H9 (cell line): ENCODE results near the gene SF3A2. TPM values are rescaled to one million over a fixed set of nuclear protein-coding genes. Genes with fewer than 3 reads are reported as not detected.

Experiments
- DNase-seq: peaks from one replicate; pipeline ENCODE4 v3.0.0-alpha.2; 2017
- H2AFZ ChIP-seq: one replicate; pipeline ENCODE4 v1.6.1; 2013; ENCODE audit warnings: mild to moderate bottlenecking, low read length, control low read depth, moderate library complexity
- H2AK5ac ChIP-seq: 2 replicates; pipeline ENCODE4 v1.6.1; 2013; ENCODE audit warnings: low read length, control low read depth, mixed read lengths; ENCODE audit not compliant: insufficient read length
- H2BK120ac ChIP-seq: one replicate; pipeline ENCODE4 v1.6.1; 2013; ENCODE audit warnings: low read depth, mild to moderate bottlenecking, low read length, control low read depth, inconsistent platforms; ENCODE audit not compliant: poor library complexity, severe bottlenecking
- H2BK12ac ChIP-seq: 2 replicates; pipeline ENCODE4 v1.6.1; 2013; ENCODE audit warnings: low read length, control low read depth, mixed read lengths, low read depth; ENCODE audit not compliant: insufficient read length
- H2BK15ac ChIP-seq: 2 replicates; pipeline ENCODE4 v1.6.1; 2013; ENCODE audit warnings: low read depth, low read length, control low read depth
- H2BK20ac ChIP-seq: one replicate; pipeline ENCODE4 v1.6.1; 2013; ENCODE audit warnings: low read depth, mild to moderate bottlenecking, low read length, control low read depth, inconsistent platforms; ENCODE audit not compliant: poor library complexity, severe bottlenecking
- H2BK5ac ChIP-seq: 2 replicates; pipeline ENCODE4 v1.6.1; 2013; ENCODE audit warnings: low read length, control low read depth, mixed read lengths; ENCODE audit not compliant: insufficient read length
- H3K14ac ChIP-seq: 2 replicates; pipeline ENCODE4 v1.6.1; 2013; ENCODE audit warnings: low read length, control low read depth; ENCODE audit not compliant: insufficient read depth
- H3K18ac ChIP-seq: 2 replicates; pipeline ENCODE4 v1.6.1; 2013; ENCODE audit warnings: low read depth, mild to moderate bottlenecking, mixed read lengths, low read length, control low read depth; ENCODE audit not compliant: insufficient read length
- H3K23ac ChIP-seq: 2 replicates; pipeline ENCODE4 v1.6.1; 2013; ENCODE audit warnings: low read length, control low read depth, mixed read lengths, low read depth; ENCODE audit not compliant: insufficient read length
- H3K23me2 ChIP-seq: 2 replicates; pipeline ENCODE4 v1.6.1; 2013; ENCODE audit warnings: low read depth, mild to moderate bottlenecking, mixed read lengths, low read length, control low read depth; ENCODE audit not compliant: insufficient read length, poor library complexity, severe bottlenecking
- H3K27ac ChIP-seq: 2 replicates; pipeline ENCODE4 v1.5.1; 2013; ENCODE audit warnings: low read length, control low read depth, mixed read lengths, low read depth; ENCODE audit not compliant: insufficient read length
- H3K27me3 ChIP-seq: 2 replicates; pipeline ENCODE4 v1.6.1; 2013; ENCODE audit warnings: low read length, control low read depth, inconsistent platforms; ENCODE audit not compliant: insufficient read depth
- H3K4ac ChIP-seq: 2 replicates; pipeline ENCODE4 v1.6.1; 2013; ENCODE audit warnings: low read depth, mild to moderate bottlenecking, control low read depth, inconsistent platforms, low read length, moderate library complexity
- H3K4me1 ChIP-seq: 2 replicates; pipeline ENCODE4 v1.6.1; 2013; ENCODE audit warnings: low read length, control low read depth, inconsistent platforms; ENCODE audit not compliant: insufficient read depth
- H3K4me2 ChIP-seq: 2 replicates; pipeline ENCODE4 v1.6.1; 2013; ENCODE audit warnings: low read length, control low read depth, mixed read lengths; ENCODE audit not compliant: insufficient read length, insufficient read depth
- H3K56ac ChIP-seq: 2 replicates; pipeline ENCODE4 v1.6.1; 2013; ENCODE audit warnings: low read depth, mild to moderate bottlenecking, mixed read lengths, low read length, control low read depth; ENCODE audit not compliant: insufficient read length
- H3K79me1 ChIP-seq: 2 replicates; pipeline ENCODE4 v1.6.1; 2013; ENCODE audit warnings: low read depth, mild to moderate bottlenecking, moderate library complexity, low read length, control low read depth, inconsistent platforms; ENCODE audit not compliant: insufficient read depth, poor library complexity, severe bottlenecking
- H3K79me2 ChIP-seq: 2 replicates; pipeline ENCODE4 v1.6.1; 2013; ENCODE audit warnings: low read length, control low read depth, inconsistent platforms; ENCODE audit not compliant: insufficient read depth
- H3K9ac ChIP-seq: 2 replicates; pipeline ENCODE4 v1.6.1; 2013; ENCODE audit warnings: low read length, control low read depth, mixed read lengths; ENCODE audit not compliant: insufficient read length; ENCODE audit errors: extremely low read depth
- H3K9me3 ChIP-seq: one replicate; pipeline ENCODE4 v1.6.1; 2013; ENCODE audit warnings: low read depth, low read length, inconsistent platforms; ENCODE audit not compliant: control insufficient read depth
- H3T11ph ChIP-seq: one replicate; pipeline ENCODE4 v1.6.1; 2013; ENCODE audit warnings: mild to moderate bottlenecking, low read length, control low read depth, inconsistent platforms
- H4K20me1 ChIP-seq: one replicate; pipeline ENCODE4 v1.6.1; 2013; ENCODE audit not compliant: control insufficient read depth, insufficient read length, insufficient read depth
- H4K5ac ChIP-seq: 2 replicates; pipeline ENCODE4 v1.6.1; 2013; ENCODE audit warnings: low read depth, mild to moderate bottlenecking, mixed read lengths, low read length, control low read depth; ENCODE audit not compliant: insufficient read length
- H4K8ac ChIP-seq: replicated peaks from 2 replicates; pipeline ENCODE4 v1.6.1; 2013; ENCODE audit warnings: low read length, control low read depth, mixed read lengths, low read depth; ENCODE audit not compliant: insufficient read length
- H4K91ac ChIP-seq: 2 replicates; pipeline ENCODE4 v1.6.1; 2013; ENCODE audit warnings: low read depth, mild to moderate bottlenecking, moderate library complexity, mixed read lengths, low read length, control low read depth; ENCODE audit not compliant: insufficient read length
- H3K27ac Mint-ChIP-seq, 3 experiments: 2 replicates in 2 of 3; 3 replicates in 1 of 3; pipeline ENCODE4 v1.8.0; 2020 to 2021; ENCODE audit warnings: mixed read lengths in 3 of 3, mild to moderate bottlenecking in 1 of 3, moderate library complexity in 1 of 3
- H3K27me3 Mint-ChIP-seq: 2 replicates; pipeline ENCODE4 v1.8.0; 2021; ENCODE audit warnings: low read depth, mild to moderate bottlenecking, moderate library complexity, mixed read lengths
- H3K36me3 Mint-ChIP-seq, 3 experiments: 2 replicates in 2 of 3; 3 replicates in 1 of 3; pipeline ENCODE4 v1.8.0; 2020 to 2021; ENCODE audit warnings: low read depth in 3 of 3, mixed read lengths in 3 of 3; ENCODE audit not compliant: insufficient read depth in 1 of 3
- H3K4me1 Mint-ChIP-seq, 2 experiments: 2 replicates each; pipeline ENCODE4 v1.8.0; 2020; ENCODE audit warnings: mixed read lengths in 2 of 2
- H3K4me3 Mint-ChIP-seq, 2 experiments: 2 replicates in 1 of 2; 3 replicates in 1 of 2; pipeline ENCODE4 v1.8.0; 2020 to 2021; ENCODE audit warnings: mild to moderate bottlenecking in 2 of 2, mixed read lengths in 2 of 2, moderate library complexity in 1 of 2
- H3K9me3 Mint-ChIP-seq, 2 experiments: 2 replicates in 1 of 2; 3 replicates in 1 of 2; pipeline ENCODE4 v1.8.0; 2020; ENCODE audit warnings: mild to moderate bottlenecking in 2 of 2, mixed read lengths in 2 of 2, moderate library complexity in 1 of 2
- CTCF ChIP-seq: fragments of 200-600 bp; sonication (generic); conservative IDR thresholded peaks from 3 replicates; pipeline ENCODE4 v1.8.0; 2021; ENCODE audit warnings: antibody characterized with exemption, mild to moderate bottlenecking
- WGBS: extraction: QIAGEN DNeasy Blood & Tissue Kit; methylation state at CpG from one replicate; pipeline ENCODE4 v1.1.7; 2013; ENCODE audit warnings: missing lambda C conversion rate, low lambda C conversion rate, mixed read lengths; ENCODE audit not compliant: insufficient read length; ENCODE audit errors: extremely low coverage; 5-methylcytosine and 5-hydroxymethylcytosine counted together
- total RNA-seq: library from RNA; stranded (reverse); gene quantifications from 2 replicates; pipeline ENCODE4 v1.2.1, GENCODE V29; 2021

The SF3A2 gene
- total RNA-seq, 1 experiment from 2014 or later: 166 TPM

GRCh38 chr19:2294687-2295335, 58.2 kb downstream of the SF3A2 start:
- Histone ChIP-seq H2BK120ac (no peak overlapping the region), H2BK20ac (no peak overlapping the region), H4K20me1 (no peaks in the 10 kb centered on the region), H3K27me3 (peaks cover 21% of the 10 kb centered on the region; the same call in 1 of the 2 replicates), H3T11ph (no peak overlapping the region), H4K8ac (no peak overlapping the region), H2AK5ac (no peak overlapping the region), H3K18ac (no peak overlapping the region), H3K9ac (no peak overlapping the region), H3K14ac (no peak overlapping the region), H3K4me2 (no peak overlapping the region), H2BK12ac (no peak overlapping the region), H3K4me1 (no peaks in the 10 kb centered on the region), H3K23me2 (no peaks in the 10 kb centered on the region), H3K56ac (no peak overlapping the region), H3K4ac (no peak overlapping the region), H3K79me2 (no peaks in the 10 kb centered on the region), H2BK5ac (no peak overlapping the region), H3K9me3 (no peaks in the 10 kb centered on the region), H4K5ac (no peak overlapping the region), H3K23ac (no peak overlapping the region), H3K27ac (no peak overlapping the region), H2BK15ac (no peak overlapping the region), H3K79me1 (no peaks in the 10 kb centered on the region), H2AFZ (no peak overlapping the region), H4K91ac (no peak overlapping the region)
- Mint-ChIP-seq H3K4me3 (no peak overlapping the region), H3K9me3 (no peaks in the 10 kb centered on the region), H3K36me3 (no peaks in the 10 kb centered on the region), H3K4me1 (peaks cover 2 to 10% of the 10 kb centered on the region in 2 experiments; a peak in 3 of 4 replicates), H3K27ac (no peak overlapping the region), H3K27me3 (peaks cover 63% of the 10 kb centered on the region)
- no peak for DNase-seq
- WGBS: no CpG with 5 or more reads among the region's 26 CpGs
- no peak for TF ChIP-seq CTCF
